ELF-1 (cell line): ENCODE data around the gene RAP1GAP.

ENCODE experiments used
- DNase-seq: peaks from one replicate; pipeline ENCODE4 v3.0.0-alpha.2; 2016; ENCODE audit warnings: low read depth, low spot score

RAP1GAP gene

DNA sequence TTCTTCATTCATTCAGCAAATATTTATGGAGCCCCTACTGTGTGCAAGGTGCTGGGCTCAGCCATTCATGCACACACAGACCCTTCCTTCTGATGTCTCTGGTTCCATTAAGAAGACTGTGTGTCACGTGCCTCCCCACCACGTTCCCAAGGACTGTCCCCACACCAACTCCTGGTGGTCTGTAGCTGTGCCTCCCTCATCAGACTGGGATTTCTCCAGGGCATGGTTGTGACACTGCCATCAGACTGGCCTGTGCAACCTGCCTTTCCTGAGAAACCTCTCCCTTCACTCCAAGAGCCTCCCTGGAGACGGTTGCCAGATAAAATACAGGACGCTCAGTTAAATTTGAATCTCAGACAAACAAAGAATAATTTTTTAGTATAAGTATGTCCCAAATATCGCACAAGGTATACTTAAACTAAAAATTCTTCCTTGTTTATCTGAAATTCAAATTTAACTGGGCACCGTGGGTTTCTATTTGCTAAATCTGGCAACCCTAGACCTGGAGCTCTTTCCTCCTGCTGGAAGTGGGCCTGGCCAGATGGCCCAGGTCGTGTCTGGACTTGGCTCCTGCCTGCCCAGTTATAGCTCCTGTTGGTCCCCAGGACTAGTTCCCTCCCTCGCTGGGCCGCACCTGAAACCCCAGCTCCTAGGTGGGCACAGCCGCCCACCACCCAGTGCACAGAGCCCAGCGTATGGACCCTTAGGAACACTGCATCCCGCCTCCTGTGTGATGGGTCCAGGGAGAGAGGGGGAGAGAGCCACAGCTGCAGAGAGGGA lies 76.9 kb downstream of the RAP1GAP start:
- DNase-seq, result no peak

DNA sequence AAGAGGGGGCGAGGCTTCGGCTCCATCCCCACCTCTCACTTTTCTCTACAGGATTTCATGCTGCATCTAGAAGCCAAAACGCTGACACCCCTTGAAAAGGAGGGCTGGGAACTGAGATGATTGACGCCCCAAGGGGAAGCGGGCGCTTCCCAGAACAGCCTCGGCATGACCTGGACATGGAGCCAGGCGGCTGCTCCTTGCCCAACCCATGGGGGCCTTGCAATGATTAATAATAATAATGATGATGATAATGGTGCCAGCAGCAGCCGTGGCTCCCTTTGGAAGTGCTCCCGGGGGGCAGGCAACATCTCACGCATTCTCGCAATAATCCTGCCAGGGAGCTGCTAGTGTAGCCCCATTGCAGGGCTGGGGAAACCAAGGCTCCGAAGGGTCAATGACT lies 78.2 kb downstream of the RAP1GAP start:
- DNase-seq, result no peak

DNA sequence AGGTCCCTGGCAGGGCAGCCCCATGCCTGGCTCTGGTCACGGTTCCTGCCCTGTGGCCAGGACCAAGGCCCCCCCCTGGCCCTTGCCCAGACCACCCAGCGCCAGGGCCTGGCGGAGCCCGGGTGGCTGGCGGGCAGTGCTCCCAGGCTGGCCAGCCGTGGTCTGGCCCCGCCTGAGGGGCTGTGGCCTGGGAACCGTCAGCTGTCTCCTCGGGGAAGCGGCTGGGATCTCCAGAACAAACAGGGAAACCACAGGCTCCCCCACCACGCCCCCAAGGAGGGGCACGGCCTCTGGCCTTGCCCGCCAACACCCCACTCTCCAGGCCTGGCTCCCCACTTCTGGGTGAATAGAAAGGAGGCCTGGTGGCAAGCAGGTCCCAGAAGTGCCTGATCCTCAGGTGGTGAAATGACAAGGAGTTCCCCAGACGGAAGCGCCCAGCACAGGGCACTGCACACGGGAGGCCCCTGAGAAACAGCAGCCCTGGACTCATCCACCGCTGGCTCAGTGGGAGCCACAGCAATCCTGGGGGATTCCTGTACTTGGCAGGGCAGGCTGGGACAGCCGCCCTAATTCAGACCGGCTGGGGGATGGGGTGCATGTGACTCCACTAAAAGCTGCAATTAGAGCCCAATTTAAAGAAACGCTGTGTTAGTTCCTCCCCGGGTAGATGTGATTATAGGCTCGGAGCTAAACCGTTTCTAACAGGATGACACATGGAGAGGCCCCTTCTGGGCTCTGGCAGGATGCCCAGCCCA lies 78.9 kb downstream of the RAP1GAP start:
- peak; percentile 54 for DNase-seq

DNA sequence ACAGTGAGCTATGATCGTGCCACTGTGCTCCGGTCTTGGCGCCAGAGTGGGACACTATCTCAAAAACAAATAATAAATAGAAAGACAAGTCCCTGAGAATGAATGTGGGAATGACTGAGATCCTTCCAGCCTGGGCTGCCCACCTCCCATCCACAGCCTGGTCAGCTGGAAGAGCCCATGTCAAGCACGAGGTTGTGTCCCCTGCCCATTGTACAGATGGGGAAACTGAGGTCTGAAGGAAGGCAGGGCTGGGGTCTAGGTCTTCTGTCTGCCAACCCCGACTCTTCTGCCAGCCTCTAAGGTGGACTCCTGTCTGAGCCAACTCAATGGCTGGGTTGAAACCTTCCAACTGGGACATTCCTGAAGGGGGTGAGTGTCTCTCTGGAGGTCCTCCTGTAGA lies 79.5 kb downstream of the RAP1GAP start:
- DNase-seq, result no peak

DNA sequence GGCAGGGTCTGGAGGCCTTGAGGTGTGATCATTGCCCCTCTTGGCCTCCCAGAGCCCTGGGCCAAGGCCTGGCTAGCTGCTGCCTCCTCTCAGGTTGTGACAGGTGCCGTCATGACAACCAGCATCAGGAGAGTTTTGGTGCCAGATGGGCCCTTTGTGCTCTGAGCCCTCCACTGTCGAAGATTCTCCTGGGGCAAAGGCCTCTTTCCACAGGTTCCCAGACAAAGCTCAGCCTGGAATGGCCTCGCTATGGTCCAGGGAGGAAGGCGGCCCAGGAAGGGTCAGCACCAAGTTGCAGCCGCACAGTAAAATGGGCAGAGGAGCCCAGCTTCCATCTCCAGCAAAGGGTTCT lies 81.6 kb downstream of the RAP1GAP start:
- no peak for DNase-seq

DNA sequence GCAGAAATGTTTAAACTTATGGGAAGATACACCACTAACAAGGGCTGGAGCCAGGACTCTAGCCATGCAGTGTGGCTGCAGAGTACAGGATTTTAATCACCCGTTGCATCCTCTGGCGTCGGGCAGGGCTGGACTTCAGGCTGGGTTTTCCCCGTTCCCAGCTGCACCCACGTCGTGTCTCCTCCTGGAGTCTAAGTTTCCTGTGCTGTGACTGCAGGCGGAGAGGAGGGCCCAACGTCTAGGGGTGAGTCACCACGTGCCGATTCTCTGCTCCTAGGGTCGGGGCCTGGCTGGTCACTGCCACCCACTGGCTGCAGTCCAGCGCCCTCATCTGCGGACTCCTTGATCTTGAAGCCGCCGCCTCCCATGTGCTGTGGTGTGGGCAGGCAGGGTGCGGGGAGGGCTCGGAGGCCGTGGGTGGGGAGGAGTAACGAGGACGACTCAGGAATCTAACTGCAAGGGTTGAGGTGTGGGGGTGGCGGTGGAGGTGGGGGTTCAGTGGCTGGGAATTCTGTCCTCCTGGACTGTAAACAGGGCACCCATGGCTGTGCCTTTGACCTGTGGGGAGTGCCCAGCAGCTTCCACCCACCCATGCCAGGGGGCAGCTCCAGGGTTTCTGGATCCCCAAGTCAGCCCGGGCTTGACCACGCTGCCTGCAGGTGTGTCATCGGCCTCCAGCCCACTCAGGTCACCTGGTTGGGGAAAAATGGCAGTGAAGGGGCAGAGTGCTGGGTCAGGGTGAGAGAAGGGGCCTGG lies 82.1 kb downstream of the RAP1GAP start:
- peak; percentile 69 for DNase-seq

DNA sequence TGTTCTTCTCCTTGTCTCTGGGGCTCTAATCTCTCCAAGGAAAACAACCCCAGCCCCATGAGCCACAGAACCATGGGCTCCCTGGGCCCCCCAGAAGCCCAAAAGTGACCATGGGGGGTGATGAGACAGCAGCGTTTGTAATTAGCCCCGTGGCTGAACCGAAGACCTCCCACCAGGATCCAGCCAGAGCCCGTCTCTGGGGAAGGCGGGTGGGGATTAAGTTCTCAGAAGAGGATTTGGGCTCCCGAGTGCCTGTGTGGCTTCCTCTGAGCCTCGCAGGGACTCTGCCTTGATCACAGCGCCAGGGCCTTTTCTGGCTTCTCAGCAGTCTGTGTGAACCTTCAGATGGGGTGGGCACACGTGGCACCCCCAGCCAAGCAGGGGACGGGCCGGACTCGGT lies 82.9 kb downstream of the RAP1GAP start:
- peak; percentile 49 for DNase-seq

DNA sequence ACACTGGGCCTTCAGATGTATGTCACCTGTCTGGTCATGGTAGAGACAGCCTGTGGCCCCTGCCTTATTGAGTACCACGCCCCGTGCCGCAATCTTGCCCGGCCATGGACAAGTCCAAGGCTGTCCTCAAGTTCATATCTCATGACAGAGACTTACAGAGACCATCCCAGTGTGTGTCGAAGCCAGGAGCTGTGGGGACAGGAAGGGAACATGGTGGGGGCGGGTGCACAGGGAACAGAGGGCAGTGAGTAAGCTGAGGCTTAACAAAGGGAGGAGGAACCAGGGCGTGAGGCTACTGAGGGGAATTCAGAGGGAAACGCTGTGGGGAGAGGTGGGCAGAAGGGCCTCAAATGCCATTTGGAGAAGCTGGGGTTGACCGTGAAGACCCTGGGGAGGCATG lies 84.1 kb downstream of the RAP1GAP start:
- no peak for DNase-seq

DNA sequence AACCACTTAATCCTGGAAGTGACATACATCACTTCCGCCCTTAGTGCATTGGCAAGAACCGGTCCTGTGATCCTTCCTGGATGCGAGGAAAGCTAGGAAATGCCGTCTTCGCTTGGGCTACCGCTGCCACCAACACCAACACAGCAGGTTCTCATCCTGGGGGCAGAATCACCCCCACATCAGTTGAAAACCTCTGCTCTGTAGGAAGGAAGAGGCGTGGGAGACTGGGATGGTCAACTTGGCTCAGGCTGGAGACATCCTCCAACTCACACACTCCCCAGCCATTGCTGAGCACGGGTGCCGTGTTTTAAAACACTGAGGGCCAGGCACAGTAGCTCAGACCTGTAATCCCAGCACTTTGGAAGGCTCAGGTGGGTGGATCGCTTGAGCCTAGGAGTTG lies 85.1 kb downstream of the RAP1GAP start:
- no peak for DNase-seq

DNA sequence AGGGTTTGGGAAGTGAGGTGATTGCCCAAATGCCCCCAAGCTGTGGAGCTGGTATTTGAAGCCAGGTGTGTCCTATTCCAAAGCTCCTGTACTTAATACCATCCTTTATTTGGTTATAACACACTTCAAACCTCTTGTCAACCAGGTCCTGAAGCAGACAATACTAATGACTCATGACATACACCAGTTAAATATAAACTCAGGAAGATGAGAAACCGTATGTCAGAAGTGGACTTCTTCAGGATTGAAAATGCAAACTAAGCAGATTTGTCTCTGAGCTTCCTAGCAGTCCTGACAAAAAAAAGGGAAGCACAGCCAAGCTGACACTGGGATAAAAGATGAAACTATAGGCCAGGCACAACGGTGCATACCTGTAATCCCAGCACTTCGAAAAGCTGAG lies 89.4 kb downstream of the RAP1GAP start:
- no peak for DNase-seq

DNA sequence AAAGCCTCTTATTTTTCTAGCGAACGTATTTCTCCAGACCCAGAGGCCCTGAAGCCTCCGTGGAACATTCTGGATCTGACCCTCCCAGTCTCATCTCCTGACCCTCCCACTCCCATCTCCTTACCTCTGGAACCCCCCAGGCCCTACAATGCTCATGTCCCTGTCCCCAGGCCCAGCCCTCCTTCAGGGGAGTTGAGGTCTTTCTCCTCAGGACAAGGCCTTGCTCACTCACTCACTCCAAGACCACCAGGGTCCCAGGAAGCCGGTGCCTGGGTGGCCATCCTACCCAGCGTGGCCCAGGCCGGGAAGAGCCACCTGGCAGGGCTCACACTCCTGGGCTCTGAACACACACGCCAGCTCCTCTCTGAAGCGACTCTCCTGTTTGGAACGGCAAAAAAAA lies 91.2 kb downstream of the RAP1GAP start:
- DNase-seq, result no peak

DNA sequence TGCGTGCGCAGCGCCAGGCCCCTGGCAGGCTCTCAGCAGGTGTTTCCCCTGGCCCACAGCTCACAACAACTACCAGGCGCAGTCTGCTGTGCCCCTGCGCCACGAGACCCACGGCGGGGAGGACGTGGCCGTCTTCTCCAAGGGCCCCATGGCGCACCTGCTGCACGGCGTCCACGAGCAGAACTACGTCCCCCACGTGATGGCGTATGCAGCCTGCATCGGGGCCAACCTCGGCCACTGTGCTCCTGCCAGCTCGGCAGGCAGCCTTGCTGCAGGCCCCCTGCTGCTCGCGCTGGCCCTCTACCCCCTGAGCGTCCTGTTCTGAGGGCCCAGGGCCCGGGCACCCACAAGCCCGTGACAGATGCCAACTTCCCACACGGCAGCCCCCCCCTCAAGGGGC lies 91.8 kb downstream of the RAP1GAP start:
- DNase-seq, result no peak

DNA sequence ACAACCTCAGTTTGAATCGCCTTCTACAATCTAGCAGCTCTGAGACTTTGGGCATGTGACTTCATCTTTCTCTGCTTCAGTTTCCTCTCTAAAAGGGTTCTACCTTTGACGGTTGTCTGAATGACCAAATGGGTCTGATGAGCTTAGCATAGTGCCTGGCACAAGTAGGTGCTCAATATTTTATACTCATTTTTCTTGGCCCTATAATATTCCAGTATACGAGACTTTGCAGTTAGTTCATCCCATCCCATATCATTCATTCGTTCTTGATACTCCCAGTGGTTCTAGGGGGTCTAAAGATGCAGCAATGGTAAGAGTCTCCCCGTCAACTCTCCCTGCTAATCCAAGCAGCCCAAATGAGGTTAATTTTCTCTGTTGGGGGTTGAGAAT lies 92.4 kb downstream of the RAP1GAP start:
- no peak for DNase-seq

DNA sequence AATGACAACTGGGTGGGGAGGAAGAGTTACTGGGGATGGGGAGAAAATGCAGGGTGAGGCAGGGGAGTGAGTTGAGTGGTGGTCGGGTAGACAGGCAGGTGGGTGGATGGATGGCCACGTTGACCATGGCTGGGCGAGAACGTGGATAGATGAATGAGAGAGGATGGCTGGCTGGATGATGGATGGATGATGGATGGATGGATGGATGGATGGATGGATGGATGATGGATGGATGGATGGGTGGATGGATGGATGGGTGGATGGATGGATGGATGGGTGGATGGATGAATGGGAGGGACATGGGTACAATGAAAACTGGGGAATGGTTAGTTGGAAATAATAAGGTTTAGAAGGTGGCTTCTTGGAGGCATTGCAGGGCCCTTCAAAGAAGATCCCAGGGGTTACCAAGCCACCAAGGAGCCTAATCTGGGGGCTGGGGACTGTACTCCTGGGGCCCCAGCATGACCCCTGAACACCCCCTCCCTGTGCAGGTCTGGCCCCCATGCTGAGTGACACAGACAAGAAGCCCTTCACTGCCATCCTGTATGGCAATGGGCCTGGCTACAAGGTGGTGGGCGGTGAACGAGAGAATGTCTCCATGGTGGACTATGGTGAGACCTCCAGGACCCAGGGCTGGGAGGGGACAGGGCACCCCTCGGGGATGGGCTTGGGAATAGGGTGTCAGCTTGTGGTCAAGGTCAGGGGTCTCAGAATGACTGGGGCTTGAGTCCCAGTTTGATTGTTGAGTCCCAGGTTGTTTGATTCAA lies 92.9 kb downstream of the RAP1GAP start:
- no peak for DNase-seq

DNA sequence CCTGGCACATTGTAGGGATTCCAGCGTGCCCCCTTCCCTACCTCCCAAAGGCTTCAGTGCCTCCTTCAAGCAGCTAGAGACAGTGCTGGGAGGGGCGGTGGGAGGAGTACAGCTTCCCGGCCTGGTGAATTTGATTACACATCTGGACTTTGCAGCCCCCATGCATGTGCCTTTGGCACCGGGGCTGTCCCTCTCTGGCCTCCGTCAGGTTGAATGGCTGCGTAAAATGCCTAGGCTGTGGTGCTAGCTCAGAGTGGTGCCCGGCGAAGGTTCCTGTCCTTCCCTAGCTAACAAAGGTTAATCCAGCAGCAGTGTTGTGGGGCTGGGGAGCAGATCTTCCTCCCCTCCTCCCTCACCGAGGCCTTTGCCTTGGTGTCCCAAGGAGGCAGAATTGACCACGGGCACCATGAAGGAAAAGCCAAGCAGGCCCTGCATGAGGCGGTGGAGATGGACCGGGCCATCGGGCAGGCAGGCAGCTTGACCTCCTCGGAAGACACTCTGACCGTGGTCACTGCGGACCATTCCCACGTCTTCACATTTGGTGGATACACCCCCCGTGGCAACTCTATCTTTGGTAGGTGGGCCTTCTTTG lies 93.7 kb downstream of the RAP1GAP start:
- DNase-seq, result no peak

DNA sequence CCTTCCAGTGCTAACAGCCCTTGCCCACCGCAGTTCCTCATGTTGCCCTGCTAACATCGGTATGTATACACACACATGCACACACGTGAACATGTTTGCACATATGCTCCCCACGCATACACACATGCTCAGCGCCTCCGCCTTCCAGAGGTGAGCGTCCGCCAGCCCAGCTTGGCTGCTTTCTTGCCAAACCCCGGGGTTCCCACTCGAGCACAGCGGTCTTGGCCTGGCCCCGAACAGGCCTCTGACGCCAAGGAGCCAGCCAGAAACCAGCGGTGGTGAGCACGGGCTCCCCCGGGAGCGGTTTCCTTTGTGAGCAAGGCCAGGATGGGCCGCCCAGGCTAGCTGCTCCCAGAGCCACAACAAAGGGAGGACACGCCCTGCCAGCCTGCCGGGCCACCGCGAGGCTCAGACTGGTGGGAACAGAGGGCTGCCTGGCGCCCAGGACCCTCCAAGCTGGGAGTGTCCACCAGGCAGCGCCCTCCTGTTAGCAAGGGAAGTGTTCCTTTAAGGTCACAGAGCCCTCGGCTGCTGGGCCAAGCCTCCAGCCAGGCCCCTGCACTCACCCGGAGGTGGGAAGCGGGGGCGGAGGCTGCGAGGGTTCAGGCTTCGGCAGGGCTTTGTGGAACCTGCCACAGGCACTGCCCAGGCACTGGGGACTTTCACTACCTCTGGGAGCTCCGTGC lies 94.5 kb downstream of the RAP1GAP start:
- DNase-seq, result peak; percentile 90

DNA sequence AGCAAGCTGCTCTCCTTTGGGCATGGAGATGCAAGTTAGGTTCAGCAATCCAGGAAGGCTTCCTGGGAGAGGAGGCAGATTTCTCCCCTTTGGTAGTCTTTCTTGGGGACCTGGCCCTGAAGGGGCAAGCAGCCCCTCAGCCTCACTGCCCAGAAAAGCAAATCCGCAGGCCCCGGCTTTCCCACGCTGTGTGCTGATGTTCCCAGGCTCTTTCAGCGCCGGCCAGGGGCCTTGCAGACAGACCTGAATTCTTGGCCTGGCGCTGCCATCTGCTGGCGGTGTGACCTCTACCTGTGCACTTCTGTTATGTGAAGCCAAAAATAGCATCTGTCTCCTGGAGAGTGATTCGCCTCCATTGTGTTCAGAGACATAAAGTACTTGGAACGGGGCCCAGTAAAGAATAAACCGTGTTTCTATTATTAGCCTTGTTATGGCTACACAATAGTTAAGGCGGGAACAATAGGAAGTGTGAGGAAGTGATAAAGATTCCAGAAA lies 95.1 kb downstream of the RAP1GAP start:
- peak; percentile 89 for DNase-seq

DNA sequence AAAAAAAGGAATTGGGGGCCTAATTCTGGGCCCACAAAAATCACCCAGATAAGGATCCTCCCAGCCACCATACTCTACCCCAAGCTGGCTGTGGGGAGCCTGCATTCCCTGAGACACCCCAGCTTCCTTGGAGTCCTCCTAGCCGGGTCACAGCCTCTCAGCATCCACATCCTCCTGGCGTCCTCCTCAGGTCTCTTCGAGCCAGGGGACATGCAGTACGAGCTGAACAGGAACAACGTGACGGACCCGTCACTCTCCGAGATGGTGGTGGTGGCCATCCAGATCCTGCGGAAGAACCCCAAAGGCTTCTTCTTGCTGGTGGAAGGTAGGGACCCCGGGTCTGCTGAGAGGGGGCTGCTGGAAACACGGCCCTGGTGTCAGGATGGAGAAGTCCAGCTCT lies 95.7 kb downstream of the RAP1GAP start:
- DNase-seq, result no peak

DNA sequence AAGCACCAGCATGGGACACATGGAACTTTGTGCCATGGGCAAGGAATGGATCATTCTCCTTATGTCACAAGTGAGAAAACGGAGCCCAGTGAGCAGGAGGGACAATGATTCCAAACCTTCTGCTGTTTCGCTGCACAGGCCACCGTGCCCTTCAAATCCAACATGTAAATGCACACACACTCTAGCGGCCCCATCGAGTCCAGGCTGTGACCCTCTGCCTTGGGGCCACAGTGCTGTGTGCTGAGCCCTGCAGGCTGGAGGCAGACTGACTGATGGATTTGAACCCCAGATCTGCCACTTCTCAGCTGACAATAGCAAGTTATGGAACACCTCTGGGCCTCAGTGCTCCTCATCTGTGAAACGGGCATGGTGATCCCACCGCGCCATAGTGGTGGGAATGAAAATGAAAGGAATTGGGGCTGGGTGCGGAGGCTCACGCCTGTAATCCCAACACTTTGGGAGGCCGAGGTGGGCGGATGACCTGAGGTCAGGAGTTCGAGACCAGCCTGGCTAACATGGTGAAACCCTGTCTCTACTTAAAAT lies 96.4 kb downstream of the RAP1GAP start:
- DNase-seq, result no peak

DNA sequence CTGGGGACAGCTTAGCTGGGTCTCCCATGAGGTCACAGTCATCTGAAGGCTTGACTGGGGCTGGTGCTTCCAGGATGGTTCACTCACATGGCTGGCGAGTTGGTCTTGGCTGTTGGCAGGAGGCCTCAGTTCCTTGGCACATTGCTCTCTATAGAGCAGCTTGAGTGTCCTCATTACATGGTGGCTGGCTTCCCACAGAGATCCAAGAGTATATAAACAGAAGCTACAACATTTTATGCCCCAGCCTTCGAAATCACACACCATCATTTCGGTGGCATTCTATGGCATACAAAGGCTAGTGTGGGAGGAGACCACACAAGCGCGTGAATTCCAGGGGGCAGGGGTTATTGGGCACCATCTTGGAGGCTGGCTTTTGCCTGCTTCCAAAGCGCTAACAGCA lies 96.9 kb downstream of the RAP1GAP start:
- DNase-seq, result no peak
